Karpas-422 (cell line): Measurements from ENCODE around the gene GIT1. TPM values are rescaled to one million over a fixed set of nuclear protein-coding genes. Genes with fewer than 3 reads are reported as not detected.

Source experiments
- DNase-seq: peaks from one replicate; pipeline ENCODE4 v3.0.0-alpha.2; 2015
- H2AFZ ChIP-seq: fragments of 200-600 bp; sonication (generic); 2 replicates; pipeline ENCODE4 v1.6.1; 2014; ENCODE audit warnings: antibody characterized with exemption, low read length, mixed read lengths
- H3K27ac ChIP-seq: fragments of 200-600 bp; sonication (generic); 2 replicates; pipeline ENCODE4 v1.5.1; 2014; ENCODE audit warnings: mild to moderate bottlenecking, low read length, moderate library complexity
- H3K27me3 ChIP-seq: fragments of 200-600 bp; sonication (generic); 2 replicates; pipeline ENCODE4 v1.6.1; 2014; ENCODE audit warnings: low read length, mixed read lengths
- H3K36me3 ChIP-seq: fragments of 200-600 bp; sonication (generic); 2 replicates; pipeline ENCODE4 v1.6.1; 2014; ENCODE audit warnings: low read length, mixed read lengths; ENCODE audit not compliant: insufficient read depth
- H3K4me1 ChIP-seq: fragments of 200-600 bp; sonication (generic); 2 replicates; pipeline ENCODE4 v1.6.1; 2014; ENCODE audit warnings: mild to moderate bottlenecking, low read length, mixed read lengths
- H3K4me2 ChIP-seq: fragments of 200-600 bp; sonication (generic); 2 replicates; pipeline ENCODE4 v1.6.1; 2014; ENCODE audit warnings: low read length, low read depth, mild to moderate bottlenecking; ENCODE audit not compliant: poor library complexity, severe bottlenecking
- H3K4me3 ChIP-seq: fragments of 200-600 bp; sonication (generic); 2 replicates; pipeline ENCODE4 v1.5.1; 2014; ENCODE audit warnings: mild to moderate bottlenecking, antibody characterized with exemption, low read length, mixed read lengths
- H3K79me2 ChIP-seq: fragments of 200-600 bp; sonication (generic); 2 replicates; pipeline ENCODE4 v1.6.1; 2014; ENCODE audit warnings: mild to moderate bottlenecking, low read length, mixed read lengths
- H3K9ac ChIP-seq: fragments of 200-600 bp; sonication (generic); 2 replicates; pipeline ENCODE4 v1.6.0; 2014; ENCODE audit warnings: low read length
- H3K9me2 ChIP-seq: fragments of 200-600 bp; sonication (generic), shearing (Covaris generic); replicated peaks from 2 replicates; pipeline ENCODE4 v1.6.0; 2014; ENCODE audit warnings: mild to moderate bottlenecking, low read length, moderate library complexity; ENCODE audit not compliant: insufficient read depth
- H3K9me3 ChIP-seq: fragments of 300-700, 200-600 bp; sonication (generic); 2 replicates; pipeline ENCODE4 v1.6.1; 2014; ENCODE audit warnings: low read length, mixed read lengths
- H4K20me1 ChIP-seq: fragments of 200-600 bp; sonication (generic); 2 replicates; pipeline ENCODE4 v1.6.1; 2014; ENCODE audit warnings: mild to moderate bottlenecking, antibody characterized with exemption, low read length, low read depth; ENCODE audit not compliant: insufficient read depth
- total RNA-seq: library from RNA; depleted of rRNA; stranded (reverse); fragments of >200 nt; shearing (Covaris generic); gene quantifications from 2 replicates; pipeline ENCODE4 v1.2.3, GENCODE V29; 2014; ENCODE audit warnings: low replicate concordance

GIT1 gene
- total RNA-seq, 1 experiment from 2014 or later: 58.7 TPM

DNA sequence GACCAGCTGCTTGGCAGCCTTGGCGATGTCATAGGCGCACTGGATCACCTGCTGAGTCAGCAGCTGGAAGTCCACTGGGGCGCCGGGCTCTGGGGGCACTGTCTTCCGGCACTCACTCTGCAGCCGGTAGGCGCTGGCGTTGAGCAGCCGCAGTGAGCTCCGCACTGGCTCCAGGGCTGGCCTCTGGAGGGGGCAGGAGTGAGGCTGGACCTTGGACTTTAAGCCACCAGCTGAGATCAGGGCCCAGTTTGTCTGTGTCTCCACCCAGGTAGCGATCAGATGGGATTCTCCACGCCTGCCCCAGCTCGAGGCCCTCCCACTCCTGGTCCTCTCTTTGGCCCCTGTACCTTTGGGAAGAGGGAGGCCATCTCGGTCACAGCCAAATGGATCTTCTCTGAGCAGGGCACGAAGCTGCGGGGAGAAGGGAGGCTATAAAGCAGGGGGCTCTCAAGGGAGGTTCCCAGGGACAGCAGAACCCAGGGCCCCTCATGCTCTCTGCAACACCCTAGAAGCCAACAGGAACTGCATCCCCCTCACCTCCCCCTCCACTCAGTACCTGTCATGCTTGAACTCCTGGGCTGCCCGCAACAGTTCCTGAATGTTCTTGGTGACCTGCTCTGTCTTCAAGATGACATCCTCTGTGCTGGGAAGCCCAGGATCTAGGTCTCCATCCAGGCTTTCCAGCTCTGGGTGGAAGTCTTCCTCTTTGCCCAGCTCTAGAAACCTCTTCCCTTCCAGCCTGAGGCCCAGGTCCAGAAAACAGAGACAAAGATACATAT, 14.5 kb downstream of the GIT1 start:
- H2AFZ ChIP-seq: no peak overlapping the region
- DNase-seq: no peak
- H3K36me3 ChIP-seq: peaks cover 8% of the 10 kb centered on the region; the same call in 1 of the 2 replicates
- no peaks in the 10 kb centered on the region for H3K9me3 ChIP-seq
- no peak overlapping the region for H3K4me2 ChIP-seq
- no peaks in the 10 kb centered on the region for H4K20me1 ChIP-seq
- H3K79me2 ChIP-seq: peaks cover 4% of the 10 kb centered on the region; the same call in 1 of the 2 replicates
- no peak overlapping the region for H3K4me3 ChIP-seq
- H3K27me3 ChIP-seq: no peaks in the 10 kb centered on the region
- no peaks in the 10 kb centered on the region for H3K4me1 ChIP-seq
- H3K9me2 ChIP-seq: no peaks in the 10 kb centered on the region
- H3K9ac ChIP-seq: no peak overlapping the region
- H3K27ac ChIP-seq: no peak overlapping the region

DNA sequence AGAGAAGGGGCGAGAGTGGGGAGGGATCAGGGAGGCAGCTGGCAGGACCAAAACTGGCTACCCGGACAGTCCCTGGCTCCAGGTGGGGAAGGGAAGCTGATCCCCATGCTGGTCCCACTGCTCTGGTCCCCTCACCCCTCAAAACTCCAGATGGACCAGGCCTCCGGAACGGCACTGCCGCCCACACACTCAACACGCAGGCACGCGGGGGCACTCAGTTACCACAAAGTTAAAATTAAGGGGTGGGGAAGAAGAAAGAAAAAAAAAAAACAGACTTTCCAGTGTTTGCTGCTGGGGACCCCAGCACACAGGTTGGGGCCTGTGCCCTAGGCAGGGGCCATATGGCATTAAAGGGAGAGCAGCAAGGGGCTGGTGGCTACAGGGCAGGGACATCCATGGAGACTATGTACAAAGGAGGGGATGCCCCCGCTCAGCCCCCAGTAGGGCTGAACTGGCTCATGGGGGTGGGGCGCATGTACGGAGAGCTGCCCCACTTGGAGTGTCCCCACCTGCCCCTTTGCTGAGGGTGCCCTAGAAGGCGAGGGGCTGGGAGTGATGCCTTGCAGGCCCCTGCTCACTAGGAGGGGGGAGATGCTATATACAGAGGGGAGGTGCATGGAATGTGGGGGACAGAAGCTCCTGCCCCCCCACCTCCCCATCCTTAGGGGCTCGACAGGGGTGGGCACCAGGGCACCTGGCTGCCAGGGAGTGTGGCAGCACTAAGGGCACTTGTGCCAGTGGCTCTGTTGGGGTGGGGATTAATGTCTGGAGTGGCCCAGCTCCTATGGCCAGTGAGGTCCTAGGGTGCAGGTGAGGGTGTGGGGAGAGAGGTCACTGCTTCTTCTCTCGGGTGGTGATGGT, 15.3 kb downstream of the GIT1 start:
- no peaks in the 10 kb centered on the region for H4K20me1 ChIP-seq
- peaks cover 8% of the 10 kb centered on the region; the same call in 1 of the 2 replicates for H3K36me3 ChIP-seq
- no peak overlapping the region for H3K4me2 ChIP-seq
- H3K9ac ChIP-seq: no peak overlapping the region
- H3K9me3 ChIP-seq: no peaks in the 10 kb centered on the region
- no peaks in the 10 kb centered on the region for H3K27me3 ChIP-seq
- H3K79me2 ChIP-seq: peaks cover 4% of the 10 kb centered on the region; the same call in 1 of the 2 replicates
- H3K9me2 ChIP-seq: no peaks in the 10 kb centered on the region
- no peak overlapping the region for H2AFZ ChIP-seq
- no peak overlapping the region for H3K27ac ChIP-seq
- DNase-seq: no peak
- H3K4me1 ChIP-seq: peaks cover 6% of the 10 kb centered on the region
- no peak overlapping the region for H3K4me3 ChIP-seq

DNA sequence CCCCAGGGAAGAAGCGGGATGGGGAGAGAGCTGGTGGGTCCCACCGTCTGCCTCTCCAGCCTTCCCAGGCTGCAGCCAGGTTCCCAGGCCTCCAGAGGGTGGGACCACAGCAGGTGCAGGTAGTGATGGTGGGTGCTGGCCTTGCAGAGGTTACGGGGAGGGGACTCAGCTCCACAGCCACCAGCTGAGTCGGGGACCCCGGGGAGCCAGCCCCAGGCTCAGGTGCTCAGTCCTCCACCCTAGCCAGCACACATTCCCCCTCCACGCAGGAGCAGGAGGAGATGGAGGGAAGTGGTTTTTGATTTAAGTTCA, 15.9 kb downstream of the GIT1 start:
- DNase-seq: no peak
- peaks cover 8% of the 10 kb centered on the region; the same call in 1 of the 2 replicates for H3K36me3 ChIP-seq
- no peak overlapping the region for H3K9ac ChIP-seq

DNA sequence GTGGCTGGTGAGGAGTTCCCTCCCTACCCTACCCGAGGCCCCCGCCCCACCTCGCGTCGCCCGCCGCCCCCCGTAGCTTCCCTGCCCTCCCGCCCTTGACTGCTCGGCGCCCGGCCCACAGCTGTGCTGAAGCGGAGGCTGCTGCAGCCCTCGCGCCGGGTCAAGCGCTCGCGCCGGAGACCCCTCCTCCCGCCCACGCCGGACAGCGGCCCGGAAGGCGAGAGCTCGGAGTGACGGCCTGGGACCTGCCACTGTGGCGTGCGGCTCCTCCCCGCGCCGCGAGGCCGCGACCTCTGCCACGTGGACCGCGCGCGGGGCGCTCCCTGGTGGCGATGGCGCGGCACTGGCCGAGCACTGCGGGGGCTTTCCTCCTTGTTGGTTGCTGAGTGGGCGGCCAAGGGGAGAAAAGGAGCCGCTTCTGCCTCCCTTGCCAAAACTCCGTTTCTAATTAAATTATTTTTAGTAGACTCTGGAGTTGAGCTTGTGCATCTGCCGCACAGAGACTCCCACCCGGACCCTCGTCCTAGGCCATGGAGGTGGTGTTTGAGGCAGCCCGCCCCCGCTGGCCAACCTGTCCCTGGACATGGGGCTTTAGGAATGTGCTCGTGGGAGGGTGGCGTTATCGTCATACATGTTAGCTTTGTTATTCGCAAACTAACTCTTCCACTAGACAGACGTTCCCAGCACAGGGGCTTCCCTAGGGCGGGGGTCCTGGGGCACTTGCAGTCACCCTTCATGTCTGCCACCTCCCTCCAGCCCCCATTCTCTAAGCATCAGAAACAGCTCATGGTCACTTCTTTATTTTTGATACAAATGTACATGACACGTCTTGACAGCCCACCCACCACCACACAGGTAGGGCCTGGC, 16.5 kb downstream of the GIT1 start:
- Histone ChIP-seq H3K9ac (no peak overlapping the region), H2AFZ (no peak overlapping the region), H3K4me2 (no peak overlapping the region), H3K27me3 (no peaks in the 10 kb centered on the region), H3K4me1 (peaks cover 9% of the 10 kb centered on the region), H3K9me3 (no peaks in the 10 kb centered on the region), H3K27ac (no peak overlapping the region), H3K9me2 (no peaks in the 10 kb centered on the region), H3K36me3 (peaks cover 5% of the 10 kb centered on the region; the same call in 1 of the 2 replicates), H3K79me2 (peaks cover 8% of the 10 kb centered on the region; the same call in 1 of the 2 replicates), H4K20me1 (no peaks in the 10 kb centered on the region), H3K4me3 (no peak overlapping the region)
- no peak for DNase-seq

More for the DNA sequence above, 15.9 kb downstream of the GIT1 start:
- peaks cover 9% of the 10 kb centered on the region for H3K4me1 ChIP-seq
- H3K27ac ChIP-seq: no peak overlapping the region
- no peak overlapping the region for H3K4me2 ChIP-seq
- H3K27me3 ChIP-seq: no peaks in the 10 kb centered on the region
- H3K9me3 ChIP-seq: no peaks in the 10 kb centered on the region
- no peaks in the 10 kb centered on the region for H3K9me2 ChIP-seq
- H2AFZ ChIP-seq: no peak overlapping the region
- H3K79me2 ChIP-seq: peaks cover 8% of the 10 kb centered on the region; the same call in 1 of the 2 replicates
- H4K20me1 ChIP-seq: no peaks in the 10 kb centered on the region
- H3K4me3 ChIP-seq: no peak overlapping the region

DNA sequence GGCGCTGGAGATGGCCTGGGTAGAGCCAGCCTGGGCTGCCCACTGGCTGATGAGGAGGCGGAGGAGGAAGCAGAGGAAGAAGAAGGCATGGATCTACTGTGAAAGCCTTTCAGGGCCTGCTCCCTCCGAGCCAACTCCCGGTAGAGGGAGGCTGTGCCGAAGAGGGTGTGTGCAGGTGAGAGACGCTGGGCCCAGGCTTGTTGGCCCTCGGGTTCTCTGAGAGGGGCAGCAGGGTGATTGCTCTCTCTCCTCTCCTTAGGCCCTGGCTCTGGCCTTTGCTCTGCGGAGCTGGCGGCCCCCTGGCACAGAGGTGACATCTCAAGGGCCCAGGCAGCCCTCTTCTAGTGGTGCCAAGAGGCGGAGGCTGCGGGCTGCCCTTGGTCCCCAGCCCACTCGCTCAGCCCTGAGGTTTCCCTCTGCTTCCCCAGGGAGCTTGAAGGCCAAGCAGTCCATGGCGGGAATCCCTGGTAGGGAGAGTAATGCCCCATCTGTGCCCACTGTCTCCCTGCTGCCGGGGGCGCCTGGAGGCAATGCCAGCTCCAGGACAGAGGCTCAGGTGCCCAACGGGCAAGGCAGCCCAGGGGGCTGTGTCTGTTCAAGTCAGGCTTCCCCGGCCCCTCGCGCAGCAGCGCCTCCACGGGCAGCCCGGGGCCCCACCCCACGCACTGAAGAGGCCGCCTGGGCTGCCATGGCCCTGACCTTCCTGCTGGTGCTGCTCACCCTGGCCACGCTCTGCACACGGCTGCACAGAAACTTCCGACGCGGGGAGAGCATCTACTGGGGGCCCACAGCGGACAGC, 17.4 kb downstream of the GIT1 start:
- Histone ChIP-seq H3K4me1 (peaks cover 9% of the 10 kb centered on the region), H3K9me3 (no peaks in the 10 kb centered on the region), H3K9ac (no peak overlapping the region), H3K4me2 (no peak overlapping the region), H3K36me3 (peaks cover 5% of the 10 kb centered on the region; the same call in 1 of the 2 replicates), H3K79me2 (peaks cover 8% of the 10 kb centered on the region; the same call in 1 of the 2 replicates), H4K20me1 (no peaks in the 10 kb centered on the region), H3K4me3 (no peak overlapping the region), H2AFZ (no peak overlapping the region), H3K9me2 (no peaks in the 10 kb centered on the region), H3K27ac (no peak overlapping the region), H3K27me3 (no peaks in the 10 kb centered on the region)
- no peak for DNase-seq

DNA sequence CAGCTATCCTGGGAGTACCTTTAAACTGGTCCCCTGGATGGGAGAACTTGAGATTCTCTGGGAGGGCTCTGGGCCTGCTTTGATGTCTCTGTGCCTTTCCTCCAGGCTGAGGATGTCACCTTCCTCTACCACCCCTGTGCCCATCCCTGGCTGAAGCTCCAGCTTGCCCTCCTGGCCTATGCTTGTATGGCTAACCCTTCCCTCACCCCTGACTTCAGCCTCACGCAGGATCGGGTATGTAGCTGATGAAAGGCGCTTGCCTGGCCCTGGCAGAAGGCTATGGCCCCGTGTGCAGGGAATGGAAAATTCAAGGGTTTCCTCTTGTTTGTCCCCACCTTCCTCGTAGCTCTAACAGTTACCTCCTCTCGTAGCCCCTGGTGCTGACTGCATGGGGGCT, 18.0 kb downstream of the GIT1 start:
- no peak overlapping the region for H2AFZ ChIP-seq
- no peak overlapping the region for H3K4me3 ChIP-seq
- DNase-seq: no peak

DNA sequence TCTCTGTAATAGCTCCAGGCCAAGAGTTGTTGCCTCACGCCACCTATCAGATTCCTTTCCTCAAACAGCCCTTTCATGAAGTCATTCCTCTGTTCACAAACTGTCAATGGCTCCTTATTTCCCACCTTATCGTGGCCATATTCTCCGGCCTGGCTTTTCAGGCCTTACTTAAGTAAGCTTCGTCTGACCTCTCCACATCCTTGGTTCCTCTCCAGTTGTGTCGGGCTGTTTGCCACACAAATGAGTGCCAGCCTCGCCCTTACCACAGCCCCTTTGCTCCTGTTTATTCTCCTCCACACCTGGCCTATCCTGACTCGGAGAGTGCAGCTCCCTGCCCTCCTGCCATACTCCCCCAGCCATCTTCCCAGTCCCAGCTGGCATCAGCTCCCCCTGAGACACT, 18.9 kb downstream of the GIT1 start:
- no peaks in the 10 kb centered on the region for H3K9me3 ChIP-seq
- peaks cover 5% of the 10 kb centered on the region; the same call in 1 of the 2 replicates for H3K36me3 ChIP-seq
- no peak overlapping the region for H3K4me3 ChIP-seq
- H3K4me2 ChIP-seq: no peak overlapping the region
- H3K27me3 ChIP-seq: no peaks in the 10 kb centered on the region
- no peaks in the 10 kb centered on the region for H3K9me2 ChIP-seq
- DNase-seq: no peak
- peaks cover 12% of the 10 kb centered on the region for H3K79me2 ChIP-seq
- H2AFZ ChIP-seq: no peak overlapping the region
- no peaks in the 10 kb centered on the region for H4K20me1 ChIP-seq
- H3K4me1 ChIP-seq: peaks cover 13% of the 10 kb centered on the region
- no peak overlapping the region for H3K27ac ChIP-seq
- no peak overlapping the region for H3K9ac ChIP-seq

More for the DNA sequence above, 18.0 kb downstream of the GIT1 start:
- Histone ChIP-seq H3K27me3 (no peaks in the 10 kb centered on the region), H3K4me2 (no peak overlapping the region), H3K9me2 (no peaks in the 10 kb centered on the region), H3K36me3 (peaks cover 5% of the 10 kb centered on the region; the same call in 1 of the 2 replicates), H3K4me1 (peaks cover 9% of the 10 kb centered on the region), H3K9me3 (no peaks in the 10 kb centered on the region), H4K20me1 (no peaks in the 10 kb centered on the region), H3K79me2 (peaks cover 8% of the 10 kb centered on the region; the same call in 1 of the 2 replicates), H3K9ac (no peak overlapping the region), H3K27ac (no peak overlapping the region)
